Dendritic cell treated with granulocyte-macrophage colony-stimulating factor and Interleukin-4, amounts not matched to agents 40 ng/mL and 50 ng/mL, for 4 days (primary cell): Measurements from ENCODE around the gene PKP3.
"Not testable (repeated sequence)": the region's sequence is repeated elsewhere in the genome, so short reads cannot be mapped to it uniquely, and the experiment has no call there.

Experiments
- H3K27ac Mint-ChIP-seq: one replicate; pipeline ENCODE4 v1.8.0; 2022; ENCODE audit warnings: mild to moderate bottlenecking, mixed read lengths
- H3K27me3 Mint-ChIP-seq: one replicate; pipeline ENCODE4 v1.8.0; 2022; ENCODE audit warnings: mild to moderate bottlenecking, mixed read lengths
- H3K36me3 Mint-ChIP-seq: one replicate; pipeline ENCODE4 v1.8.0; 2022; ENCODE audit warnings: low read depth, mixed read lengths
- H3K4me1 Mint-ChIP-seq: one replicate; pipeline ENCODE4 v1.8.0; 2022; ENCODE audit warnings: low read depth, mixed read lengths
- H3K4me3 Mint-ChIP-seq: one replicate; pipeline ENCODE4 v1.8.0; 2022; ENCODE audit warnings: mild to moderate bottlenecking, moderate library complexity, mixed read lengths
- H3K9me3 Mint-ChIP-seq: one replicate; pipeline ENCODE4 v1.8.0; 2022; ENCODE audit warnings: mixed read lengths
- intact Hi-C: fragments of 100-400 bp; cut with micrococcal nuclease; formaldehyde crosslinking; loops from one replicate; pipeline ENCODE4 v1.15.0; 2022

PKP3 gene

GRCh38 chr11:391117-392017 is 2.6 kb upstream of the PKP3 start:
- Mint-ChIP-seq H3K36me3 (no peaks in the 10 kb centered on the region), H3K4me3 (no peak overlapping the region), H3K27ac (no peak overlapping the region), H3K4me1 (peaks cover 5% of the 10 kb centered on the region), H3K27me3 (peaks cover 25% of the 10 kb centered on the region), H3K9me3 (peaks cover 9% of the 10 kb centered on the region)
- intact Hi-C loops = no loop called here

DNA sequence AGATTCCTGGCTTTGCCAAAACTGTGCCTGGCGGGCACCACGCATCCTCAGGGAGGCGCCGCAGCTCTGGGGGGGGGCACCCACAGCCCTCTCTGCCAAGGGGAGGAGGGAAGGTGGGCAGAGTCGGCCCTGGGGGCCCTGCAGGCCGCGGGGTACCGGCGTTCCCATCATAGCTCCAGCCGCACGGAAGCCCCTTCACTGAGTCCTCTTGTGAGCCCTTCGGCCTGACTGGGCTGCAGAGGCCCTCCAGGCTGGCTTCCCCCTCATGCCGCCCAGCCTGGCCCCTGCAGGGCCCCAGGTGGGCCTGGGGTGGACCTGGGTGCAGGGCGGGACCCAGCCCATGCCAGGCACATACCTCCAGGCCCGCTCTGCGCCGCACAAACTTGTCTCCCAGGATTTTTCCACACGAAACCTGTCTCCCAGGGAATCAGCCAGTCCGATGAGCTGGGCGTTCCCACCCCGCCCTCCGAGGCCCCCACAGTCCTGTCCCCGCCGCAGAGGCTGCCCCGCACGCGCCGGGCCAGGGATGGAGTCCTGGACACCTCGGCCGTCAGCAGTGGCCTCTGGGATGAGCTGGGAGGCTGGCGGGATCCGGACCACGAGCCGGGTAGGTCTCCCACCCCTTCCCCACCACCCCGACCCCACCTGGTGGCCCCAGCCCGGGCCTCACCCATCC is 1.8 kb upstream of the PKP3 start:
- H3K36me3 Mint-ChIP-seq = no peaks in the 10 kb centered on the region
- peaks cover 32% of the 10 kb centered on the region for H3K27me3 Mint-ChIP-seq
- H3K27ac Mint-ChIP-seq = no peak overlapping the region
- intact Hi-C loops = no loop called here
- H3K9me3 Mint-ChIP-seq = peaks cover under 1% of the 10 kb centered on the region
- H3K4me1 Mint-ChIP-seq = peaks cover 6% of the 10 kb centered on the region
- H3K4me3 Mint-ChIP-seq = no peak overlapping the region

- peaks cover 12% of the 10 kb centered on the region for H3K4me1 Mint-ChIP-seq
- peaks cover 29% of the 10 kb centered on the region for H3K27me3 Mint-ChIP-seq
- intact Hi-C loops = no loop called here
- no peak overlapping the region for H3K4me3 Mint-ChIP-seq
- no peak overlapping the region for H3K27ac Mint-ChIP-seq
- H3K9me3 Mint-ChIP-seq = peaks cover 1% of the 10 kb centered on the region
- H3K36me3 Mint-ChIP-seq = no peaks in the 10 kb centered on the region
These were observed 583 bp upstream of the PKP3 start for GRCh38 chr11:393219-394033.

- intact Hi-C loops = no loop called here
- Mint-ChIP-seq H3K4me1 (peaks cover 17% of the 10 kb centered on the region), H3K4me3 (no peak overlapping the region), H3K27me3 (peaks cover 34% of the 10 kb centered on the region), H3K9me3 (peaks cover 18% of the 10 kb centered on the region), H3K36me3 (no peaks in the 10 kb centered on the region), H3K27ac (no peak overlapping the region)
These were observed 1.0 kb downstream of the PKP3 start for GRCh38 chr11:394858-395655.

- H3K27me3 Mint-ChIP-seq = peaks cover 34% of the 10 kb centered on the region
- H3K9me3 Mint-ChIP-seq = peaks cover 18% of the 10 kb centered on the region
- H3K4me1 Mint-ChIP-seq = peaks cover 17% of the 10 kb centered on the region
- no peak overlapping the region for H3K27ac Mint-ChIP-seq
- no peak overlapping the region for H3K4me3 Mint-ChIP-seq
- intact Hi-C loops = no loop called here
- no peaks in the 10 kb centered on the region for H3K36me3 Mint-ChIP-seq
These were observed 1.9 kb downstream of the PKP3 start for GRCh38 chr11:395866-396265.

DNA sequence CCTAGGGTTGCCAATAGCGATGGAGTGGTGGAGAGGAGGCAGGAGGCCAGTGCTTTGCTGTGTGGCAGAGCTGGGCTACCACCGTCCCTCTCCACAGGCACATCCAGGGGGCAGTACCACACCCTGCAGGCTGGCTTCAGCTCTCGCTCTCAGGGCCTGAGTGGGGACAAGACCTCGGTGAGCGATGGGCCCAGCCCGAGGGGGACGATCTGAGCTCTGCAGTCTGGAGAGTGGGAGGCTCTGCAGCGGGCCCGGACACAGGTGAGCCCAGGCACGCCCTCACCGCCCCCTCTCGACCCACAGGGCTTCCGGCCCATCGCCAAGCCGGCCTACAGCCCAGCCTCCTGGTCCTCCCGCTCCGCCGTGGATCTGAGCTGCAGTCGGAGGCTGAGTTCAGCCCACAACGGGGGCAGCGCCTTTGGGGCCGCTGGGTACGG is 2.5 kb downstream of the PKP3 start:
- Mint-ChIP-seq H3K27me3 (peaks cover 32% of the 10 kb centered on the region), H3K27ac (no peak overlapping the region), H3K4me1 (peaks cover 13% of the 10 kb centered on the region), H3K9me3 (peaks cover 18% of the 10 kb centered on the region), H3K4me3 (no peak overlapping the region), H3K36me3 (no peaks in the 10 kb centered on the region)
- intact Hi-C loops = no loop called here

DNA sequence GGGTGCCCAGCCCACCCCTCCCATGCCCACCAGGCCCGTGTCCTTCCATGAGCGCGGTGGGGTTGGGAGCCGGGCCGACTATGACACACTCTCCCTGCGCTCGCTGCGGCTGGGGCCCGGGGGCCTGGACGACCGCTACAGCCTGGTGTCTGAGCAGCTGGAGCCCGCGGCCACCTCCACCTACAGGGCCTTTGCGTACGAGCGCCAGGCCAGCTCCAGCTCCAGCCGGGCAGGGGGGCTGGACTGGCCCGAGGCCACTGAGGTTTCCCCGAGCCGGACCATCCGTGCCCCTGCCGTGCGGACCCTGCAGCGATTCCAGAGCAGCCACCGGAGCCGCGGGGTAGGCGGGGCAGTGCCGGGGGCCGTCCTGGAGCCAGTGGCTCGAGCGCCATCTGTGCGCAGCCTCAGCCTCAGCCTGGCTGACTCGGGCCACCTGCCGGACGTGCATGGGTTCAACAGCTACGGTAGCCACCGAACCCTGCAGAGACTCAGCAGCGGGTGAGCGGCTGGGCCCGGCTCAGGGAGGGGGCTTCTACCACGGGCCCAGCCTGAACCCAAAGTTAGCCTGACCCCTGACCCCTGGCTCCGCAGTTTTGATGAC is 3.0 kb downstream of the PKP3 start:
- intact Hi-C loops = no loop called here
- peak overlapping the region; percentile 66 for H3K4me3 Mint-ChIP-seq

GRCh38 chr11:398826-399225 is 4.8 kb downstream of the PKP3 start:
- peak overlapping the region; percentile 13 for H3K27ac Mint-ChIP-seq
- H3K36me3 Mint-ChIP-seq = no peaks in the 10 kb centered on the region
- intact Hi-C loops = no loop called here
- H3K4me1 Mint-ChIP-seq = peaks cover 12% of the 10 kb centered on the region
- H3K27me3 Mint-ChIP-seq = peaks cover 32% of the 10 kb centered on the region
- peaks cover 18% of the 10 kb centered on the region for H3K9me3 Mint-ChIP-seq
- no peak overlapping the region for H3K4me3 Mint-ChIP-seq

More for the DNA sequence above, 3.0 kb downstream of the PKP3 start:
- H3K27me3 Mint-ChIP-seq = peaks cover 30% of the 10 kb centered on the region
- no peak overlapping the region for H3K27ac Mint-ChIP-seq
- peaks cover 12% of the 10 kb centered on the region for H3K4me1 Mint-ChIP-seq
- peaks cover 18% of the 10 kb centered on the region for H3K9me3 Mint-ChIP-seq
- H3K36me3 Mint-ChIP-seq = no peaks in the 10 kb centered on the region

GRCh38 chr11:399731-400211 is 5.8 kb downstream of the PKP3 start:
- Mint-ChIP-seq H3K9me3 (peaks cover 18% of the 10 kb centered on the region), H3K36me3 (no peaks in the 10 kb centered on the region), H3K27ac (no peak overlapping the region), H3K4me3 (no peak overlapping the region), H3K27me3 (peaks cover 29% of the 10 kb centered on the region), H3K4me1 (peaks cover 12% of the 10 kb centered on the region)
- intact Hi-C loops = no loop called here

GRCh38 chr11:400241-400689 is 6.3 kb downstream of the PKP3 start:
- Mint-ChIP-seq H3K9me3 (peaks cover 18% of the 10 kb centered on the region), H3K27ac (no peak overlapping the region), H3K4me3 (no peak overlapping the region), H3K4me1 (peaks cover 12% of the 10 kb centered on the region), H3K36me3 (no peaks in the 10 kb centered on the region), H3K27me3 (peaks cover 29% of the 10 kb centered on the region)
- intact Hi-C loops = no loop called here

DNA sequence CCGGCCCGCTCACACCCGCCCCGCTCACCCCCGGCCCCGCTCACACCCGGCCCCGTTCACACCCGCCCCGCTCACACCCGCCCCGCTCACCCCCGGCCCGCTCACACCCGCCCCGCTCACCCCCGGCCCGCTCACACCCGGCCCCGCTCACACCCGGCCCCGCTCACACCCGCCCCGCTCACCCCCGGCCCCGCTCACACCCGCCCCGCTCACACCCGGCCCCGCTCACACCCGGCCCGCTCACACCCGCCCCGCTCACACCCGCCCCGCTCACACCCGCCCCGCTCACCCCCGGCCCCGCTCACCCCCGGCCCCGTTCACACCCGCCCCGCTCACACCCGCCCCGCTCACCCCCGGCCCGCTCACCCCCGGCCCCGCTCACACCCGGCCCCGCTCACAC is 7.2 kb downstream of the PKP3 start:
- H3K9me3 Mint-ChIP-seq = peaks cover 18% of the 10 kb centered on the region
- peaks cover 26% of the 10 kb centered on the region for H3K27me3 Mint-ChIP-seq
- H3K4me1 Mint-ChIP-seq = peaks cover 12% of the 10 kb centered on the region
- H3K27ac Mint-ChIP-seq, intact Hi-C loops, H3K4me3 Mint-ChIP-seq, H3K36me3 Mint-ChIP-seq: not testable (repeated sequence)

DNA sequence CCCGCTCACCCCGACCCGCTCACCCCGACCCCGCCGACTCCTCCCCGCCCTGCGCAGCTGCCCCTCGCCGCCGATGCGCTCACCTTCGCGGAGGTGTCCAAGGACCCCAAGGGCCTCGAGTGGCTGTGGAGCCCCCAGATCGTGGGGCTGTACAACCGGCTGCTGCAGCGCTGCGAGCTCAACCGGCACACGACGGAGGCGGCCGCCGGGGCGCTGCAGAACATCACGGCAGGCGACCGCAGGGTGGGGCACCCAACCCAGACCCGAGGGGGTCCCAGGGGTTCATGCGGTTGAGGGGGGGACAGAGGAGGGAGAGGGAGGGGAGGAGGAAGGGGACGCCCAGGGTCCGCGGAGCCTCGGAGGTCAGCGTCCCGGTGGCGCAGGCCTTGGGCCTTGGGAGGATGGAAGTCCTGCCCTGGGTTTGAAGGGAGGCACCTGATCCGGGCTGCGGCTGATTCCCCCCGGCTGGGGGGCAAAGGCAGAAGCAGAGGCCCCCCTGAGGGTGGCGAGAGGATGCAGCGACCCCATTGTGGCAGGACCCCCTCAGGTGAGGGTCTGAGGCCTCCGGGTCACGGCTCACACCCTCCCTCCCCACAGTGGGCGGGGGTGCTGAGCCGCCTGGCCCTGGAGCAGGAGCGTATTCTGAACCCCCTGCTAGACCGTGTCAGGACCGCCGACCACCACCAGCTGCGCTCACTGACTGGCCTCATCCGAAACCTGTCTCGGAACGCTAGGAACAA is 9.2 kb downstream of the PKP3 start:
- no peak overlapping the region for H3K27ac Mint-ChIP-seq
- peaks cover 14% of the 10 kb centered on the region for H3K4me1 Mint-ChIP-seq
- H3K9me3 Mint-ChIP-seq = peaks cover 18% of the 10 kb centered on the region
- no peak overlapping the region for H3K4me3 Mint-ChIP-seq
- no peaks in the 10 kb centered on the region for H3K36me3 Mint-ChIP-seq
- intact Hi-C loops = no loop called here
- peaks cover 12% of the 10 kb centered on the region for H3K27me3 Mint-ChIP-seq
